T-cell (primary cell): Measurements from ENCODE around the gene MRGPRF. TPM values are rescaled to one million over a fixed set of nuclear protein-coding genes. Genes with fewer than 3 reads are reported as not detected.
A peak's percentile ranks its signal among the peaks of the same experiment; 100 is the strongest.

ENCODE experiments used
- ATAC-seq, 4 experiments: fragments of 200-7000 bp in 3 of 4; fragments of 150-1000 bp in 1 of 4; cut with Tn5 transposase; replicated peaks in 1 of 4; 1 replicate in 3 of 4; 2 replicates in 1 of 4; pipeline ENCODE4 v1.10.0; 2021; ENCODE audit warnings: moderate library complexity in 3 of 4, mild to moderate bottlenecking in 2 of 4, moderate number of reproducible peaks in 1 of 4
- CTCF ChIA-PET, 2 donors: fragments of 300-600 bp; sonication (Branson Sonifier 250); formaldehyde crosslinking; loops; one replicate each; lab custom pipeline; 2022; ENCODE audit warnings: antibody characterized with exemption in 2 of 2; lab: Charles Lee
- POLR2A ChIA-PET, 2 donors: fragments of 300-600 bp; sonication (Branson Sonifier 250); formaldehyde crosslinking; loops; one replicate each; lab custom pipeline; 2022; ENCODE audit warnings: antibody characterized with exemption in 2 of 2; lab: Charles Lee
- DNase-seq, 35 experiments: peaks; one replicate each; pipeline versions ENCODE4 v3.0.0 to v3.0.0-alpha.2; 2013 to 2023
- H3K27ac ChIP-seq: one replicate; pipeline ENCODE4 v1.5.1; 2013; ENCODE audit warnings: low read length
- H3K27me3 ChIP-seq, 2 experiments: replicated peaks in 1 of 2; 1 replicate in 1 of 2; 2 replicates in 1 of 2; pipeline versions ENCODE4 v1.6.1 to v1.7.0; 2013; ENCODE audit warnings: low read length in 1 of 2, mixed read lengths in 1 of 2; ENCODE audit not compliant: control insufficient read depth in 2 of 2, insufficient read depth in 2 of 2; ENCODE audit errors: extremely low read depth in 1 of 2
- H3K36me3 ChIP-seq, 2 donors: 1 replicate in 1 of 2; 2 replicates in 1 of 2; pipeline versions ENCODE4 v1.6.1 to v1.7.0; 2013; ENCODE audit warnings: low read length in 1 of 2; ENCODE audit not compliant: control insufficient read depth in 2 of 2, insufficient read depth in 1 of 2; ENCODE audit errors: extremely low read depth in 1 of 2
- H3K4me1 ChIP-seq, 2 experiments: 1 replicate in 1 of 2; 2 replicates in 1 of 2; pipeline versions ENCODE4 v1.6.1 to v1.7.0; 2013; ENCODE audit warnings: low read length in 2 of 2, mixed read lengths in 1 of 2; ENCODE audit not compliant: insufficient read depth in 2 of 2, control insufficient read depth in 1 of 2; ENCODE audit errors: extremely low read depth in 1 of 2
- H3K4me3 ChIP-seq, 2 donors: 1 replicate in 1 of 2; 2 replicates in 1 of 2; pipeline versions ENCODE4 v1.5.1 to v1.7.0; 2013; ENCODE audit warnings: mild to moderate bottlenecking in 2 of 2, low read length in 1 of 2, moderate library complexity in 1 of 2; ENCODE audit not compliant: control insufficient read depth in 1 of 2; ENCODE audit errors: extremely low read depth in 1 of 2
- H3K9me3 ChIP-seq: 2 replicates; pipeline ENCODE4 v1.7.0; 2013
- H3K27ac Mint-ChIP-seq, 2 donors: one replicate each; pipeline ENCODE4 v1.8.0; 2020 to 2021; ENCODE audit warnings: mild to moderate bottlenecking in 2 of 2, mixed read lengths in 2 of 2
- H3K27me3 Mint-ChIP-seq, 2 donors: one replicate each; pipeline ENCODE4 v1.8.0; 2021 to 2022; ENCODE audit warnings: mixed read lengths in 2 of 2
- H3K36me3 Mint-ChIP-seq: one replicate; pipeline ENCODE4 v1.8.0; 2021; ENCODE audit warnings: mixed read lengths
- H3K4me1 Mint-ChIP-seq, 3 donors: one replicate each; pipeline ENCODE4 v1.8.0; 2020 to 2022; ENCODE audit warnings: mixed read lengths in 3 of 3, mild to moderate bottlenecking in 1 of 3
- H3K4me3 Mint-ChIP-seq, 3 donors: one replicate each; pipeline ENCODE4 v1.8.0; 2020 to 2022; ENCODE audit warnings: mild to moderate bottlenecking in 3 of 3, mixed read lengths in 3 of 3, moderate library complexity in 3 of 3
- H3K9me3 Mint-ChIP-seq, 3 donors: one replicate each; pipeline ENCODE4 v1.8.0; 2020 to 2022; ENCODE audit warnings: mixed read lengths in 3 of 3
- WGBS: methylation state at CpG from one replicate; pipeline ENCODE4 v1.1.5; 2013; ENCODE audit warnings: missing lambda C conversion rate; ENCODE audit not compliant: insufficient coverage; 5-methylcytosine and 5-hydroxymethylcytosine counted together
- total RNA-seq, 35 experiments: library from RNA in 6 of 35; stranded (reverse) in 6 of 35; fragments of 120-200 nt in 1 of 35; gene quantifications; one replicate each; pipeline versions ENCODE4 v1.2.1 to v1.2.4 and lab custom pipeline; 2013 to 2026

MRGPRF gene
- total RNA-seq, 5 donors from 2014 or later (not counting 1 experiment from before 2014, with no cell fraction given), result not detected

GRCh38 chr11:68992743-68993255 lies 20.2 kb downstream of the MRGPRF start:
- Mint-ChIP-seq H3K27ac (no peak overlapping the region), H3K27me3 (peaks cover 14 to 50% of the 10 kb centered on the region in 2 donors), H3K9me3 (no peaks in the 10 kb centered on the region), H3K4me1 (peaks cover 0 to 11% (median 5%) of the 10 kb centered on the region in 3 donors), H3K36me3 (no peaks in the 10 kb centered on the region), H3K4me3 (no peak overlapping the region)
- Histone ChIP-seq H3K9me3 (no peaks in the 10 kb centered on the region), H3K4me3 (no peak overlapping the region), H3K36me3 (no peaks in the 10 kb centered on the region), H3K27me3 (peaks cover 0 to 54% of the 10 kb centered on the region in 2 experiments), H3K4me1 (no peaks in the 10 kb centered on the region), H3K27ac (no peak overlapping the region)
- ChIA-PET CTCF (no interaction called here), POLR2A (no interaction called here)
- peak in 1 of 35 experiments; percentile 16 for DNase-seq
- WGBS, result 67% methylated on average over 14 of the region's 14 CpGs
- ATAC-seq, result no peak

DNA sequence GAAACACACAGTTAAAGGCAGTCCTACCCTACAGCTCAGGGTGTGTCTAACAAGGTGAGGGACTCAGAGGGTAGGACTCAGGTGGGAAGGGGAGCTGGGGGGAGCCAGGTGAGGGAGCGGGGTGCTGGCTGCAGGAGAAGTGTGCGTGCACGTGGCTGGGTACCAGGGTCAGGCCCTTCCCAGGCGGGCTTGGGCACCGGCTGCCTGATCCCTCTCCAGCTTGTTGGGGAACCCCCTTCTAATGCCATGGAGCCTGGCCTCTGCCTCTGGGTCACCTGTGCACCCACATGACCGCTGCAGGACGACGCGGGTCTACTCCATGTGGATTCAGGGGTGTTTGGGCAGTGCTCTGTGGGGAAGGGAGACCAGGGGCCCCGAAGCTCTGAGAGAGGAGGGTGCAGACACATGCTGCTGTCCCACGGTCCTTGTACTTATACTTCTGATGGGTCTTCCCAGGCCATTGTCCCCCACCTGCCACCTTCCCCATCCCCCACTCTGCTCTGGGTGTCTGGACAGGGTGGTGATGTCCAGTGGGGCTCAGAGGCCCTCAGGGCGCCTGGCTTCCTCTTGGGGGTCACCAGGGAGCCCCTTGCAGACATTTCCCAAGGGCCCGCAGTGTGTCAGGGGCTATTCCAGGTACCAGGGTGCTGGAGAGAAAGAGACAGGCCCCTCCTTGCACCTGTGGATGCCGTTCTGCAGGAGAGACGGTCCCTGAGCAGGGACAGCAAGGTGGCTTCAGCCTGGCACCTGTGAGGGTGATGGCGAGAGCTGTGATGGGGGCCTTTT lies 21.9 kb downstream of the MRGPRF start:
- Mint-ChIP-seq H3K27me3 (peaks cover 24 to 46% of the 10 kb centered on the region in 2 donors), H3K4me1 (peaks cover 0 to 11% (median 5%) of the 10 kb centered on the region in 3 donors), H3K27ac (no peak overlapping the region), H3K36me3 (peaks cover 13% of the 10 kb centered on the region), H3K9me3 (peaks cover 4 to 13% (median 12%) of the 10 kb centered on the region in 3 donors), H3K4me3 (no peak overlapping the region)
- Histone ChIP-seq H3K4me3 (no peak overlapping the region), H3K9me3 (no peaks in the 10 kb centered on the region), H3K27me3 (peaks cover 0 to 40% of the 10 kb centered on the region in 2 experiments), H3K4me1 (no peaks in the 10 kb centered on the region), H3K36me3 (no peaks in the 10 kb centered on the region), H3K27ac (no peak overlapping the region)
- ChIA-PET POLR2A (no interaction called here), CTCF (no interaction called here)
- DNase-seq, result peak in 1 of 35 experiments; percentile 23
- no peak for ATAC-seq
- 82% methylated on average over 13 of the region's 16 CpGs for WGBS

- Mint-ChIP-seq H3K4me1 (peaks cover 0 to 11% (median 5%) of the 10 kb centered on the region in 3 donors), H3K27ac (no peak overlapping the region), H3K4me3 (no peak overlapping the region), H3K27me3 (peaks cover 27 to 46% of the 10 kb centered on the region in 2 donors), H3K9me3 (peaks cover 4 to 13% (median 12%) of the 10 kb centered on the region in 3 donors), H3K36me3 (peaks cover 13% of the 10 kb centered on the region)
- no peaks in the 10 kb centered on the region for H3K4me1 ChIP-seq
- ATAC-seq, result peak in 1 of 4 experiments; percentile 36
- 86% methylated on average over 4 of the region's 8 CpGs for WGBS
- H3K9me3 ChIP-seq, result no peaks in the 10 kb centered on the region
- no peak overlapping the region for H3K4me3 ChIP-seq
- H3K27ac ChIP-seq, result no peak overlapping the region
- ChIA-PET POLR2A (interaction anchor here in 1 of 2 donors (0.5 kb wide), 1 partner anchor 45 kb away, joined by 4 read pairs; no protein-coding TSS in a partner anchor), CTCF (no interaction called here)
- H3K27me3 ChIP-seq, result peaks cover 0 to 42% of the 10 kb centered on the region in 2 experiments
- H3K36me3 ChIP-seq, result no peaks in the 10 kb centered on the region
- peak in 1 of 35 experiments; percentile 2 for DNase-seq
Measured at GRCh38 chr11:68989936-68990606, 23.0 kb downstream of the MRGPRF start.

DNA sequence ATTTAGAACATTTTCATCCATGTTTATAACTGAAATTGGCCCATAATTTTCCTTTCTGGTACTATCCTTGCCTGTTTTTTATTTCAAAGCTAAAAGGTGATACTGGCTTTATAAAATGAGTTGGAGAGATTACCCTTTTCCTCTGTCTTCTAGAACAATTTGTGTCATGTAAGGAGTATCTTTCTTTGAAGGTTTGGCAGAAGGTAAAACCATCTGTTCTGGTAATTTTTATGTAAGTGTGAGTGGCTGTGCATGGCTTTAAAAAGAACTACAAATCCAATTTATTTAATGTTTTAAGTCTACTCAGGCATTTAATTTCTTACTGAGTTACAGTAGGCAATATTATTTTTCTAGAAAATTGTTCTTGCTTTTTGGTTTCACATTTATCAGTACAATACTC lies 24.6 kb downstream of the MRGPRF start:
- peaks cover 0 to 31% of the 10 kb centered on the region in 2 experiments for H3K27me3 ChIP-seq
- H3K4me3 ChIP-seq, result no peak overlapping the region
- H3K4me1 Mint-ChIP-seq, result peaks cover 0 to 11% (median 5%) of the 10 kb centered on the region in 3 donors
- H3K9me3 ChIP-seq, result no peaks in the 10 kb centered on the region
- ATAC-seq, result no peak
- H3K27me3 Mint-ChIP-seq, result peaks cover 27 to 38% of the 10 kb centered on the region in 2 donors
- CTCF ChIA-PET, result no interaction called here
- H3K4me1 ChIP-seq, result no peaks in the 10 kb centered on the region
- POLR2A ChIA-PET, result no interaction called here
- peaks cover 13% of the 10 kb centered on the region for H3K36me3 Mint-ChIP-seq
- H3K9me3 Mint-ChIP-seq, result peaks cover 4 to 13% (median 12%) of the 10 kb centered on the region in 3 donors
- no peak overlapping the region for H3K27ac ChIP-seq
- H3K4me3 Mint-ChIP-seq, result no peak overlapping the region
- H3K27ac Mint-ChIP-seq, result peak overlapping the region in 1 of 2 donors; percentile 46
- no peak for DNase-seq
- H3K36me3 ChIP-seq, result no peaks in the 10 kb centered on the region

DNA sequence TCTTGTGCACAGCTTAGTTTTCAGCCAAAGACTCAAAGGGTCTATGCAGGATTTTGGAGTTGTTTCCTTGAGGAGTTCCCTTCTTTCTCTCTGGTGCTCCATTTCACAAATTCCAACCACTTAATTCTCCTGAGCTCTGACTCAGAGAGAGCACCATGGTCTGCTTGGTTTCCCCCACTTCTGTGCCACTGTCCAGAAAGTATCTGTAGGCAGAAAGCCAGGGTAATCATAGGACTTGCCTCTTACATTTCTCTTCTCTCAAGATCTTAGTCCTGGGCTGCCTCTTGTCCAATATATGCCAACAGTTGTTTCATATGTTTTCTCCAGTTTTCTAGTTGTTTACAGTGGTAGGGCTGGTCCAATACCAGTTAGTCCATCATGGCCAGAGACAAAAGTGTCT lies 25.8 kb downstream of the MRGPRF start:
- no peak for DNase-seq

DNA sequence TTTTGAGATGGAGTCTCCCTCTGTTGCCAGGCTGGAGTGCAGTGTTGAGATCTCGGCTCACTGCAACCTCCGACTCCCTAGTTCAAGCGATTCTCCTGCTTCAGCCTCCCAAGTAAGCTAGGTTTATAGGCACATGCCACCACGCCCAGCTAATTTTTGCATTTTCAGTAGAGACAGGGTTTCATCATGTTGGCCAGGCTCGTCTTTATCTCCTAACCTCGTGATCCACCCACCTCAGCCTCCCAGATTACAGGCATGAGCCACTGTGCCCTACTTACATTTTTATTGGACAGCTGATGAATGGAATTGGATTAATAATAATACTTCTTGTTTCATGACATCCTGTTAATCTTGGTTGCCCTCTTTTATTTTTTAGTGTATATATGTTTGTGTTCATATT lies 29.2 kb downstream of the MRGPRF start:
- no peak overlapping the region for H3K4me3 Mint-ChIP-seq
- Histone ChIP-seq H3K27ac (no peak overlapping the region), H3K4me1 (no peaks in the 10 kb centered on the region), H3K4me3 (no peak overlapping the region), H3K36me3 (no peaks in the 10 kb centered on the region), H3K9me3 (no peaks in the 10 kb centered on the region), H3K27me3 (peaks cover 0 to 14% of the 10 kb centered on the region in 2 experiments)
- H3K36me3 Mint-ChIP-seq, result peaks cover 16% of the 10 kb centered on the region
- H3K9me3 Mint-ChIP-seq, result peaks cover 4 to 27% (median 13%) of the 10 kb centered on the region in 3 donors
- H3K27ac Mint-ChIP-seq, result no peak overlapping the region
- ChIA-PET POLR2A (no interaction called here), CTCF (no interaction called here)
- H3K27me3 Mint-ChIP-seq, result peaks cover 11 to 14% of the 10 kb centered on the region in 2 donors
- DNase-seq (no peak), ATAC-seq (no peak)
- 100% methylated on average over 1 of the region's 6 CpGs for WGBS
- peaks cover 0 to 6% (median 0%) of the 10 kb centered on the region in 3 donors for H3K4me1 Mint-ChIP-seq

More for the DNA sequence above, 25.8 kb downstream of the MRGPRF start:
- Mint-ChIP-seq H3K27me3 (peaks cover 18 to 28% of the 10 kb centered on the region in 2 donors), H3K4me1 (peaks cover 0 to 11% (median 0%) of the 10 kb centered on the region in 3 donors), H3K9me3 (peaks cover 4 to 21% (median 12%) of the 10 kb centered on the region in 3 donors), H3K4me3 (no peak overlapping the region), H3K27ac (no peak overlapping the region), H3K36me3 (peaks cover 16% of the 10 kb centered on the region)
- ChIA-PET CTCF (no interaction called here), POLR2A (no interaction called here)
- no peaks in the 10 kb centered on the region for H3K9me3 ChIP-seq
- no peaks in the 10 kb centered on the region for H3K4me1 ChIP-seq
- peaks cover 0 to 20% of the 10 kb centered on the region in 2 experiments for H3K27me3 ChIP-seq
- no peak for ATAC-seq
- H3K36me3 ChIP-seq, result no peaks in the 10 kb centered on the region
- no peak overlapping the region for H3K27ac ChIP-seq
- no peak overlapping the region for H3K4me3 ChIP-seq
